Kidney epithelial cell (primary cell): ENCODE data around the gene KATNAL2. TPM values are rescaled to one million over a fixed set of nuclear protein-coding genes. Genes with fewer than 3 reads are reported as not detected.
"Not testable (repeated sequence)": the region's sequence is repeated elsewhere in the genome, so short reads cannot be mapped to it uniquely, and the experiment has no call there.

Source experiments
- DNase-seq: peaks from one replicate; pipeline ENCODE4 v3.0.0-alpha.2; 2010; ENCODE audit warnings: low read depth
- H3K27me3 ChIP-seq: 2 replicates; pipeline ENCODE4 v1.6.0; 2011; ENCODE audit warnings: low read length; ENCODE audit not compliant: control insufficient read depth, insufficient read depth
- H3K36me3 ChIP-seq: 2 replicates; pipeline ENCODE4 v1.5.1; 2011; ENCODE audit warnings: low read length; ENCODE audit not compliant: control insufficient read depth, insufficient read depth
- H3K4me3 ChIP-seq: 2 replicates; pipeline ENCODE4 v1.5.1; 2011; ENCODE audit warnings: low read depth, mild to moderate bottlenecking, control low read depth, low read length
- CTCF ChIP-seq: IDR thresholded peaks from 2 replicates; pipeline ENCODE4 v1.5.1; 2011; ENCODE audit warnings: mild to moderate bottlenecking, moderate library complexity, low read length, control low read depth, inconsistent platforms; ENCODE audit not compliant: insufficient read depth, poor library complexity, severe bottlenecking
- total RNA-seq: library from RNA; depleted of rRNA; stranded (reverse); fragments of >200 nt; gene quantifications from 2 replicates; pipeline ENCODE4 v1.2.3, GENCODE V29; 2015

Gene KATNAL2
- total RNA-seq, 1 donor from 2014 or later: 0.88 TPM

- not testable (repeated sequence) for H3K36me3 ChIP-seq, H3K4me3 ChIP-seq, H3K27me3 ChIP-seq, DNase-seq
These were observed 103.4 kb downstream of the KATNAL2 start for GRCh38 chr18:47020757-47021156.

- H3K27me3 ChIP-seq, H3K4me3 ChIP-seq, DNase-seq, H3K36me3 ChIP-seq: not testable (repeated sequence)
These were observed 105.4 kb downstream of the KATNAL2 start for GRCh38 chr18:47022821-47023220.

GRCh38 chr18:47023769-47024465 is 106.5 kb downstream of the KATNAL2 start:
- H3K4me3 ChIP-seq, DNase-seq, H3K36me3 ChIP-seq, H3K27me3 ChIP-seq: not testable (repeated sequence)

GRCh38 chr18:47025557-47026174 is 108.3 kb downstream of the KATNAL2 start:
- not testable (repeated sequence) for H3K27me3 ChIP-seq, H3K4me3 ChIP-seq, H3K36me3 ChIP-seq, DNase-seq

- not testable (repeated sequence) for H3K27me3 ChIP-seq, H3K36me3 ChIP-seq, H3K4me3 ChIP-seq, DNase-seq
These were observed 111.3 kb downstream of the KATNAL2 start for GRCh38 chr18:47028738-47029137.

GRCh38 chr18:47029684-47030353 is 112.4 kb downstream of the KATNAL2 start:
- not testable (repeated sequence) for H3K4me3 ChIP-seq, H3K27me3 ChIP-seq, H3K36me3 ChIP-seq, DNase-seq

- H3K36me3 ChIP-seq, DNase-seq, H3K4me3 ChIP-seq, H3K27me3 ChIP-seq: not testable (repeated sequence)
These were observed 113.5 kb downstream of the KATNAL2 start for GRCh38 chr18:47030887-47031286.

GRCh38 chr18:47032945-47033344 is 115.5 kb downstream of the KATNAL2 start:
- DNase-seq: no peak
- Histone ChIP-seq H3K4me3 (no peak overlapping the region), H3K36me3 (no peaks in the 10 kb centered on the region), H3K27me3 (no peaks in the 10 kb centered on the region)
- TF ChIP-seq CTCF: no peak

GRCh38 chr18:47034591-47034990 is 117.2 kb downstream of the KATNAL2 start:
- not testable (repeated sequence) for H3K36me3 ChIP-seq, H3K4me3 ChIP-seq, DNase-seq, H3K27me3 ChIP-seq

GRCh38 chr18:47035156-47035671 is 117.8 kb downstream of the KATNAL2 start, which contains the start of gene ELOA2:
Gene ELOA2, minus strand, starts transcription at chr18:47035621. Its CDS starts 357 bp downstream, at chr18:47035264.
- Histone ChIP-seq H3K4me3 (no peak within 1 kb of the TSS), H3K27me3 (no peaks in the 10 kb centered on the region), H3K36me3 (no peaks in the 10 kb centered on the region)
- no peak for TF ChIP-seq CTCF
- no peak for DNase-seq
